PFSK-1 (cell line): ENCODE data around the gene KEAP1.

ENCODE experiments used
- FOXP2 ChIP-seq: optimal IDR thresholded peaks from 2 replicates; pipeline ENCODE3; 2011; ENCODE audit warnings: borderline replicate concordance, control low read depth, inconsistent platforms; ENCODE audit not compliant: insufficient read depth; ENCODE audit errors: extremely low read length, extremely low read depth
- POLR2AphosphoS5 ChIP-seq: IDR thresholded peaks from 2 replicates; pipeline ENCODE4 v1.6.1; 2012; ENCODE audit warnings: low read depth, mild to moderate bottlenecking, control low read depth, low read length, moderate library complexity
- SIN3A ChIP-seq: IDR thresholded peaks from 2 replicates; pipeline ENCODE4 v1.6.1; 2012; ENCODE audit warnings: mild to moderate bottlenecking, low read length, moderate library complexity, borderline replicate concordance; ENCODE audit not compliant: insufficient read depth
- TAF1 ChIP-seq: IDR thresholded peaks from 2 replicates; pipeline ENCODE4 v1.6.1; 2012; ENCODE audit warnings: low read length, control low read depth, borderline replicate concordance; ENCODE audit not compliant: insufficient read depth
- TF ChIP-seq, protein P1 (sequence below), 2 experiments: IDR thresholded peaks; 2 replicates each; pipeline versions ENCODE4 v1.6.1 to v1.8.0; 2011 to 2012; ENCODE audit warnings: low read depth in 2 of 2, low read length in 2 of 2, control low read depth in 1 of 2, inconsistent platforms in 1 of 2, mild to moderate bottlenecking in 1 of 2, moderate library complexity in 1 of 2; ENCODE audit not compliant: insufficient read depth in 1 of 2

DNA sequence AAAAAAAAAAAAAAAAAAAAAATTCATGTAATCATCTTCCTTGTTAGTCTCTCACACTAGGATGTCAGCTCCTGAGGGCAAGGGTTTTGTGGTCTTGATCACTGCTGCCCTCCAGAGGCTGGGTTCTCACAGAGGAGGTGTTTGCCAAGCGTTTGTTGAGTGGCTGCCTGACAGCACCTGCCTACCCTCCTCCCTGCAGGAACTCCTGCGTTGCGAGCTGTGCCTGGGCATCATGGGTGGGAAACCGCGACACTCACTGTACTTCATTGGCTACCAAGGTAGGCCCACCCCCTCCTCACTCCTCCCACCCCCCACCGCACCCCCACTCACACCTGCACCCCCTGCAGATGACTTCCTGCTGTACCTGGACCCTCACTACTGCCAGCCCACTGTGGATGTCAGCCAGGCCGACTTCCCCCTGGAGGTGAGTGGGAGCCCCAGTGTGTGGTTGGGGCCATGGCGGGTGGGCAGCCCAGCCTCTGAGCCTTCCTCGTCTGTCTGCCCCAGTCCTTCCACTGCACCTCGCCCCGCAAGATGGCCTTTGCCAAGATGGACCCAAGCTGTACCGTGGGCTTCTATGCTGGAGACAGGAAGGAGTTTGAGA, 48.6 kb upstream of the KEAP1 start:
- no peak for TF ChIP-seq SIN3A
- TF ChIP-seq POLR2AphosphoS5 = no peak
- TF ChIP-seq, protein P1, sequence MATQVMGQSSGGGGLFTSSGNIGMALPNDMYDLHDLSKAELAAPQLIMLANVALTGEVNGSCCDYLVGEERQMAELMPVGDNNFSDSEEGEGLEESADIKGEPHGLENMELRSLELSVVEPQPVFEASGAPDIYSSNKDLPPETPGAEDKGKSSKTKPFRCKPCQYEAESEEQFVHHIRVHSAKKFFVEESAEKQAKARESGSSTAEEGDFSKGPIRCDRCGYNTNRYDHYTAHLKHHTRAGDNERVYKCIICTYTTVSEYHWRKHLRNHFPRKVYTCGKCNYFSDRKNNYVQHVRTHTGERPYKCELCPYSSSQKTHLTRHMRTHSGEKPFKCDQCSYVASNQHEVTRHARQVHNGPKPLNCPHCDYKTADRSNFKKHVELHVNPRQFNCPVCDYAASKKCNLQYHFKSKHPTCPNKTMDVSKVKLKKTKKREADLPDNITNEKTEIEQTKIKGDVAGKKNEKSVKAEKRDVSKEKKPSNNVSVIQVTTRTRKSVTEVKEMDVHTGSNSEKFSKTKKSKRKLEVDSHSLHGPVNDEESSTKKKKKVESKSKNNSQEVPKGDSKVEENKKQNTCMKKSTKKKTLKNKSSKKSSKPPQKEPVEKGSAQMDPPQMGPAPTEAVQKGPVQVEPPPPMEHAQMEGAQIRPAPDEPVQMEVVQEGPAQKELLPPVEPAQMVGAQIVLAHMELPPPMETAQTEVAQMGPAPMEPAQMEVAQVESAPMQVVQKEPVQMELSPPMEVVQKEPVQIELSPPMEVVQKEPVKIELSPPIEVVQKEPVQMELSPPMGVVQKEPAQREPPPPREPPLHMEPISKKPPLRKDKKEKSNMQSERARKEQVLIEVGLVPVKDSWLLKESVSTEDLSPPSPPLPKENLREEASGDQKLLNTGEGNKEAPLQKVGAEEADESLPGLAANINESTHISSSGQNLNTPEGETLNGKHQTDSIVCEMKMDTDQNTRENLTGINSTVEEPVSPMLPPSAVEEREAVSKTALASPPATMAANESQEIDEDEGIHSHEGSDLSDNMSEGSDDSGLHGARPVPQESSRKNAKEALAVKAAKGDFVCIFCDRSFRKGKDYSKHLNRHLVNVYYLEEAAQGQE (IDR thresholded peaks at IDR 0.05; ENCODE audit: insufficient read depth in 1 of 2, low read depth in 2 of 2, low read length in 2 of 2) = no peak
- no peak for TF ChIP-seq TAF1
- TF ChIP-seq FOXP2 = no peak
